HEK293 (cell line): ENCODE data around the gene TANC1.

Experiments used
- CTCF ChIA-PET: fragments of 350-600 bp; formaldehyde crosslinking; extraction: SDS; loops from one replicate; lab custom pipeline; 2021; ENCODE audit warnings: antibody characterized with exemption; lab: Yijun Ruan, JAX
- POLR2A ChIA-PET: fragments of 300-600 bp; formaldehyde crosslinking; extraction: SDS; loops from one replicate; lab custom pipeline; 2020; ENCODE audit warnings: antibody characterized with exemption, inconsistent platforms; lab: Yijun Ruan, JAX
- H3K27ac ChIP-seq: fragments of 200-500 bp; sonication (Bioruptor generic); 2 replicates; pipeline ENCODE4 v1.5.1; 2014; ENCODE audit warnings: low read depth, low read length, control low read depth, inconsistent platforms; ENCODE audit errors: extremely low read depth
- H3K36me3 ChIP-seq, 2 experiments: fragments of 200-500 bp in 1 of 2; sonication (Bioruptor generic) in 1 of 2; 1 replicate in 1 of 2; 2 replicates in 1 of 2; pipeline ENCODE4 v1.5.1; 2014 to 2017; ENCODE audit warnings: inconsistent platforms in 2 of 2, low read length in 2 of 2; ENCODE audit not compliant: control insufficient read depth in 2 of 2, insufficient read depth in 1 of 2
- H3K4me1 ChIP-seq: fragments of 200-500 bp; sonication (Bioruptor generic); 2 replicates; pipeline ENCODE4 v1.5.1; 2014; ENCODE audit warnings: mild to moderate bottlenecking, low read length, inconsistent platforms; ENCODE audit not compliant: control insufficient read depth, insufficient read depth
- H3K4me3 ChIP-seq: 2 replicates; pipeline ENCODE4 v1.5.1; 2011; ENCODE audit warnings: low read depth, mild to moderate bottlenecking, control low read depth, low read length, moderate library complexity
- H3K9me3 ChIP-seq: fragments of 200-500 bp; sonication (Bioruptor generic); 2 replicates; pipeline ENCODE4 v1.5.1; 2014; ENCODE audit warnings: low read depth, low read length, inconsistent platforms; ENCODE audit not compliant: control insufficient read depth, insufficient read depth
- GFI1B ChIP-seq: fragments of 450-650 bp; formaldehyde crosslinking; IDR thresholded peaks from 2 replicates; pipeline ENCODE4 v1.5.1; 2016; ENCODE audit warnings: missing biosample characterization, missing genetic modification characterization
- GLI2 ChIP-seq: fragments of 450-650 bp; formaldehyde crosslinking; IDR thresholded peaks from 2 replicates; pipeline ENCODE4; 2017; ENCODE audit warnings: missing biosample characterization, missing genetic modification characterization, low read depth, borderline replicate concordance
- KLF7 ChIP-seq: fragments of 450-650 bp; formaldehyde crosslinking; IDR thresholded peaks from 2 replicates; pipeline ENCODE4 v1.5.1; 2016; ENCODE audit warnings: missing biosample characterization, missing genetic modification characterization, borderline replicate concordance
- KLF8 ChIP-seq: fragments of 450-650 bp; formaldehyde crosslinking; IDR thresholded peaks from 2 replicates; pipeline ENCODE4 v1.5.1; 2016; ENCODE audit warnings: missing biosample characterization, missing genetic modification characterization
- PRDM1 ChIP-seq: fragments of 450-650 bp; formaldehyde crosslinking; IDR thresholded peaks from 2 replicates; pipeline ENCODE4; 2016; ENCODE audit warnings: missing biosample characterization, missing genetic modification characterization
- PRDM4 ChIP-seq: fragments of 450-650 bp; formaldehyde crosslinking; IDR thresholded peaks from 2 replicates; pipeline ENCODE4 v1.5.1; 2017; ENCODE audit warnings: missing biosample characterization, missing genetic modification characterization
- SETDB1 ChIP-seq: IDR thresholded peaks from one replicate; pipeline ENCODE4 v1.6.1; 2017; ENCODE audit warnings: mild to moderate bottlenecking, low read length, moderate library complexity, mixed read lengths; ENCODE audit not compliant: insufficient read length
- ZFHX2 ChIP-seq: fragments of 450-650 bp; formaldehyde crosslinking; conservative IDR thresholded peaks from 2 replicates; pipeline ENCODE4 v1.5.1; 2016; ENCODE audit warnings: missing biosample characterization, missing genetic modification characterization
- ZFP37 ChIP-seq: fragments of 450-650 bp; formaldehyde crosslinking; IDR thresholded peaks from 2 replicates; pipeline ENCODE4 v1.5.1; 2016; ENCODE audit warnings: missing biosample characterization, missing genetic modification characterization
- ZIC2 ChIP-seq: fragments of 450-650 bp; formaldehyde crosslinking; IDR thresholded peaks from 2 replicates; pipeline ENCODE4 v1.5.1; 2016; ENCODE audit warnings: missing biosample characterization, missing genetic modification characterization
- ZNF121 ChIP-seq: fragments of 450-650 bp; formaldehyde crosslinking; IDR thresholded peaks from 2 replicates; pipeline ENCODE4 v1.5.1; 2016; ENCODE audit warnings: missing biosample characterization, missing genetic modification characterization
- ZNF138 ChIP-seq: fragments of 450-650 bp; formaldehyde crosslinking; IDR thresholded peaks from 2 replicates; pipeline ENCODE4 v1.5.1; 2016; ENCODE audit warnings: missing biosample characterization, missing genetic modification characterization, borderline replicate concordance
- ZNF146 ChIP-seq: fragments of 450-650 bp; formaldehyde crosslinking; IDR thresholded peaks from 2 replicates; pipeline ENCODE4 v1.5.1; 2016; ENCODE audit warnings: missing biosample characterization, missing genetic modification characterization
- ZNF157 ChIP-seq: fragments of 450-650 bp; formaldehyde crosslinking; IDR thresholded peaks from 2 replicates; pipeline ENCODE4 v1.5.1; 2016; ENCODE audit warnings: missing biosample characterization, missing genetic modification characterization
- ZNF169 ChIP-seq: fragments of 450-650 bp; formaldehyde crosslinking; IDR thresholded peaks from 2 replicates; pipeline ENCODE4 v1.5.1; 2016; ENCODE audit warnings: missing biosample characterization, missing genetic modification characterization
- ZNF2 ChIP-seq: fragments of 450-650 bp; formaldehyde crosslinking; IDR thresholded peaks from 2 replicates; pipeline ENCODE4 v1.5.1; 2016; ENCODE audit warnings: missing biosample characterization, missing genetic modification characterization
- ZNF248 ChIP-seq: fragments of 450-650 bp; formaldehyde crosslinking; IDR thresholded peaks from 2 replicates; pipeline ENCODE4 v1.5.1; 2017; ENCODE audit warnings: missing biosample characterization, missing genetic modification characterization
- ZNF266 ChIP-seq: fragments of 450-650 bp; formaldehyde crosslinking; IDR thresholded peaks from 2 replicates; pipeline ENCODE4 v1.5.1; 2016; ENCODE audit warnings: missing biosample characterization, missing genetic modification characterization, low read depth
- ZNF302 ChIP-seq: fragments of 450-650 bp; formaldehyde crosslinking; IDR thresholded peaks from 2 replicates; pipeline ENCODE4 v1.5.1; 2016; ENCODE audit warnings: missing biosample characterization, missing genetic modification characterization, low read depth
- ZNF311 ChIP-seq: fragments of 450-650 bp; formaldehyde crosslinking; IDR thresholded peaks from 2 replicates; pipeline ENCODE4 v1.5.1; 2017; ENCODE audit warnings: missing biosample characterization, missing genetic modification characterization, borderline replicate concordance
- ZNF391 ChIP-seq: fragments of 450-650 bp; formaldehyde crosslinking; IDR thresholded peaks from 2 replicates; pipeline ENCODE4 v1.5.1; 2016; ENCODE audit warnings: low read depth, missing biosample characterization, missing genetic modification characterization, borderline replicate concordance
- ZNF426 ChIP-seq: fragments of 450-650 bp; formaldehyde crosslinking; IDR thresholded peaks from 2 replicates; pipeline ENCODE4 v1.5.1; 2017; ENCODE audit warnings: missing biosample characterization, missing genetic modification characterization, mild to moderate bottlenecking, inconsistent platforms, moderate library complexity
- ZNF518A ChIP-seq: fragments of 450-650 bp; formaldehyde crosslinking; conservative IDR thresholded peaks from 2 replicates; pipeline ENCODE4 v1.5.1; 2016; ENCODE audit warnings: low read depth, missing biosample characterization, missing genetic modification characterization
- ZNF521 ChIP-seq: fragments of 450-650 bp; formaldehyde crosslinking; IDR thresholded peaks from 2 replicates; pipeline ENCODE4 v1.5.1; 2017; ENCODE audit warnings: missing biosample characterization, mild to moderate bottlenecking, missing genetic modification characterization
- ZNF529 ChIP-seq: fragments of 450-650 bp; formaldehyde crosslinking; IDR thresholded peaks from 2 replicates; pipeline ENCODE4 v1.5.1; 2017; ENCODE audit warnings: missing genetic modification characterization, missing biosample characterization; ENCODE audit not compliant: insufficient replicate concordance
- ZNF530 ChIP-seq: fragments of 450-650 bp; formaldehyde crosslinking; IDR thresholded peaks from 2 replicates; pipeline ENCODE4 v1.5.1; 2016; ENCODE audit warnings: low read depth, missing biosample characterization, missing genetic modification characterization
- ZNF548 ChIP-seq: fragments of 450-650 bp; formaldehyde crosslinking; IDR thresholded peaks from 2 replicates; pipeline ENCODE4 v1.5.1; 2016; ENCODE audit warnings: missing biosample characterization, missing genetic modification characterization
- ZNF621 ChIP-seq: fragments of 450-650 bp; formaldehyde crosslinking; IDR thresholded peaks from 2 replicates; pipeline ENCODE4 v1.5.1; 2017; ENCODE audit warnings: missing biosample characterization, missing genetic modification characterization
- ZNF658 ChIP-seq: fragments of 450-650 bp; formaldehyde crosslinking; IDR thresholded peaks from 2 replicates; pipeline ENCODE4; 2016; ENCODE audit warnings: missing biosample characterization, missing genetic modification characterization
- ZNF677 ChIP-seq: fragments of 450-650 bp; IDR thresholded peaks from 2 replicates; pipeline ENCODE4 v1.5.0; 2018; ENCODE audit warnings: missing biosample characterization, mild to moderate bottlenecking, missing genetic modification characterization, moderate library complexity
- ZNF791 ChIP-seq: fragments of 450-650 bp; formaldehyde crosslinking; IDR thresholded peaks from 2 replicates; pipeline ENCODE4 v1.5.1; 2016; ENCODE audit warnings: missing biosample characterization, missing genetic modification characterization
- ZNF792 ChIP-seq: fragments of 450-650 bp; formaldehyde crosslinking; IDR thresholded peaks from 2 replicates; pipeline ENCODE4 v1.5.1; 2016; ENCODE audit warnings: missing biosample characterization, missing genetic modification characterization
- ZNF830 ChIP-seq: fragments of 450-650 bp; IDR thresholded peaks from 2 replicates; pipeline ENCODE4 v1.5.0; 2018; ENCODE audit warnings: missing biosample characterization, missing genetic modification characterization, low read depth, mild to moderate bottlenecking, moderate library complexity

TANC1 gene

GRCh38 chr2:159176555-159176954 is 208.1 kb downstream of the TANC1 start:
- CTCF ChIA-PET, result interaction anchor here (0.6 kb wide), 1 partner anchor 847 kb away, joined by 3 read pairs; no protein-coding TSS in a partner anchor
- H3K4me1 ChIP-seq, result no peaks in the 10 kb centered on the region
- POLR2A ChIA-PET, result interaction anchor here (0.5 kb wide), 1 partner anchor 82 kb away, joined by 3 read pairs; no protein-coding TSS in a partner anchor
- no peak overlapping the region for H3K27ac ChIP-seq
- H3K4me3 ChIP-seq, result no peak overlapping the region
- TF ChIP-seq ZNF791 (tag by site-specific recombination) (no peak), PRDM4 (no peak), ZNF169 (tag by site-specific recombination) (no peak), GFI1B (tag by site-specific recombination) (no peak), ZNF658 (tag by site-specific recombination) (no peak), ZNF530 (tag by site-specific recombination) (no peak), ZNF677 (tag by site-specific recombination) (no peak), ZNF518A (no peak), ZNF157 (tag by site-specific recombination) (no peak), KLF8 (tag by site-specific recombination) (no peak), ZNF121 (tag by site-specific recombination) (no peak), ZNF621 (tag by site-specific recombination) (no peak), ZNF426 (tag by site-specific recombination) (no peak), ZNF146 (tag by site-specific recombination) (no peak), ZNF138 (tag by site-specific recombination) (no peak), ZNF830 (tag by site-specific recombination) (no peak), ZNF529 (no peak), ZIC2 (tag by site-specific recombination) (no peak), ZNF302 (tag by site-specific recombination) (no peak), ZNF266 (no peak)
- no peaks in the 10 kb centered on the region for H3K9me3 ChIP-seq
- H3K36me3 ChIP-seq, result peaks cover 5 to 60% of the 10 kb centered on the region in 2 experiments

DNA sequence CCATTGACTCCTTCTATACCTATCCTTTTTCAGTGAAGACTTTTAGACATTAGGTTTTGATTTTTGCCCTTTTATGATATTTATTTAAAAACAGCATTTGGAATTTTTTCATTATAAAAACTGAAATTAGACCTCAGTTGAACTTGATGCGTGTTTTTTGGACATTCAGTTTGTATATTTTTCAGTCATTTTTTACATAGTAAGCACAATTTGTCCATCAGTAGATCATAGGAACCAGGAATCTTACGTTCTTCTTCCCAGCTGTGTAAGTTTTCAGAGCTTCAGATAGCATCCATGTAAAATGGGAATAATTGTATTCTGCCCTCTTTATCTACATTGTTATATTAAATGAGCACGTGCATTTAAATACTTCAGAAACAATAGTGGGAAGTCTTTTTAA is 208.9 kb downstream of the TANC1 start:
- Histone ChIP-seq H3K4me1 (no peaks in the 10 kb centered on the region), H3K27ac (no peak overlapping the region), H3K4me3 (no peak overlapping the region), H3K9me3 (no peaks in the 10 kb centered on the region), H3K36me3 (peaks cover 0 to 54% of the 10 kb centered on the region in 2 experiments)
- ChIA-PET CTCF (interaction anchor here (0.5 to 0.7 kb wide), 2 partner anchors 26 to 424 kb away, joined by 3 read pairs; no protein-coding TSS in a partner anchor), POLR2A (no interaction called here)
- TF ChIP-seq ZNF391 (tag by site-specific recombination), result no peak
- TF ChIP-seq ZNF521 (tag by site-specific recombination), result no peak
- no peak for TF ChIP-seq ZNF248 (tag by site-specific recombination)
- TF ChIP-seq KLF7 (tag by site-specific recombination), result no peak
- no peak for TF ChIP-seq ZNF311 (tag by site-specific recombination)
- no peak for TF ChIP-seq ZFP37 (tag by site-specific recombination)
- TF ChIP-seq ZNF2, result no peak
- no peak for TF ChIP-seq GLI2 (tag by site-specific recombination)
- no peak for TF ChIP-seq ZNF548 (tag by site-specific recombination)
- TF ChIP-seq ZFHX2 (tag by site-specific recombination), result no peak
- TF ChIP-seq PRDM1 (tag by site-specific recombination), result no peak
- TF ChIP-seq SETDB1, result no peak
- no peak for TF ChIP-seq ZNF121 (tag by site-specific recombination)
- TF ChIP-seq ZNF792 (tag by site-specific recombination), result no peak
